Pons (tissue), 1 donor: ENCODE results near the gene NTN1.
"Not testable (repeated sequence)": the region's sequence is repeated elsewhere in the genome, so short reads cannot be mapped to it uniquely, and the experiment has no call there.

Experiments
- DNase-seq: peaks from one replicate; pipeline ENCODE4 v3.0.0-alpha.2; 2016; ENCODE audit warnings: low spot score

Gene NTN1

GRCh38 chr17:9123594-9124553, 102.6 kb downstream of the NTN1 start:
- no peak for DNase-seq

- DNase-seq: no peak
These were observed 103.2 kb downstream of the NTN1 start for GRCh38 chr17:9124554-9124935.

DNA sequence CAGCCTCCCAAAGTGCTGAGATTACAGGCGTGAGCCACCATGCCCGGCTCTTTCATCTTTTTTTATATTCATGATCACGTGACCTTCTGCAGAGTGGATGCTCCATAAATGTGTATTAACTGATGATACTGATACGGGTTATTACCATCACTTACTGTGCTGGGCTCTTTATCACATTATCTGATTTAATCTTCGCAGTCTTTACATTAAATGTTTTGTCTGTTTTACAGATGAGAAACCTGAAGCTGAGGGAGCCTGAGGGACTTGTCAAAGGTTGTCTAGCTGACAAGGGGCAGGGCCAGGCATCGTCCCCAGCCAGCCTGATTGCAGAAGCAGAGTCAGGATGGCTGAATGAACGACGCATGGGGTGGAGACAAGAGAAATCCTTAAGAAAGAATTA, 104.4 kb downstream of the NTN1 start:
- no peak for DNase-seq

DNA sequence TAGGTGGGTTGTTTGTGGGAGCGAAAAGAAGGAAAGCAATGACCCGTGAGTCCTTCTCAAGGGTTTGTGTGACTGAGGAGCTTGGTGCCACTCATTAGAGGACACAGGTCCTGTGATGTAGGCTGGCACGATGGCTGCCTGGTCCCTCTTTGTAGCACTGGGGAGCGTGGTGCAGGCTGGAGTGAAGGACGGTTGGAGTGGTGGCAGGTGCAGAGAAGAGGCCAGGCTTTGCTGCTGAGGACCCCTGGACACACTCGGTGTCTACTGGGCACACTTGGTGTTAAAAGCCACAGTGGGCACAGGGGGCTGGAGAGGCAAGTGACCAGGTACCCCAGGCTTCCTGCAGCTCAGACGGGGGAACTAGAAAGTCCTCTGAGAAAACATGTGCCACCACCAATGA, 106.0 kb downstream of the NTN1 start:
- no peak for DNase-seq

- no peak for DNase-seq
These were observed 110.1 kb downstream of the NTN1 start for GRCh38 chr17:9131371-9131770.

DNA sequence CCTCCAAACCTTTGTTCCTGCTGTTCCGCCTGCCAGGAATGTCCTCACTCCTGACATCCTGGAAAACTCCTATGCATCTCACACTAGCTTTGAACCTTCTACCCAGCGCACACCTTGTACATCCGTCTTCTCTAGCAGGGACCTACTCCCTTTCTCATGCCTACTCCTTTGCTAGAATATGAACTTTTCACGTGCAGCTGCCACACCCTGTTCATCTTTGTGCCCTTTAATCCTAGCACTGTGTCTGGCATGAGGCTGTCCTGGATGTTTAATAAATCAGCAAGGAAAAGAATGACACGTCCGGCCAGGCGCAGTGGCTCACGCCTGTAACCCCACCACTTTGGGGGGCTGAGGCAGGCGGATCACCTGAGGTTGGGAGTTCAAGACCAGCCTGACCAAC, 111.0 kb downstream of the NTN1 start:
- DNase-seq: no peak

DNA sequence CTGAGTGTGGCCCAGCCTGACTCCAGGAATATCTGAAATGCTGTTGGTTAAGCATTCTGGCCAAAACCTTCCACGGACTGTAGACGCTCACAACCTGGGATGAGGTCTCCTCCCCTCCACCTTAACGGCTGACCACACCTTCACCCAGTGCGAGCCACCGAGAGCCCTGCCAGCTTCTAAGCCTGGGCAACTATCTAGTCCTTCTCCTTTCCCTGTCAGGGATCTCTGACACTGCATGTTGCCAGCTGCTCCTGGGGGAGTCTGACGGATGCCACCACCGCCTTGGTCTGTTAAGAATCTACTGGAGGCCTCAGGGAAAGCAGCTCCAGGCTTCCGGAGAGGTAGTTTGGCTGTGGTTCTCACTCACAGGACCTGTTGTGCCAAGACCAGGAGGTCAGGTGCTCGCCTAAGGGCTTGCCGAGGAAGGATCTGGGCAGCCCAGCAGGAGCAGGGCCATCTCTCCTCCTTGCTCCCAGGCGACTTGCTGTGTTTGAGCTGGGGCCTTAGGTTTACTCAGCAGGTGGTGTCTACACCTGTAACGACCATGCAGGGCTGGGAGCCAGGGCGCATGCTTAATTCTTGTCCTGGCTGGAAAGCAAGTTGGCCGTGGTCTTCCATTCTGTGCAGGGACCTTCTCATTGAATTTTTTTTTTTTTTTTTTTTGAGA, 111.8 kb downstream of the NTN1 start:
- DNase-seq: no peak

DNA sequence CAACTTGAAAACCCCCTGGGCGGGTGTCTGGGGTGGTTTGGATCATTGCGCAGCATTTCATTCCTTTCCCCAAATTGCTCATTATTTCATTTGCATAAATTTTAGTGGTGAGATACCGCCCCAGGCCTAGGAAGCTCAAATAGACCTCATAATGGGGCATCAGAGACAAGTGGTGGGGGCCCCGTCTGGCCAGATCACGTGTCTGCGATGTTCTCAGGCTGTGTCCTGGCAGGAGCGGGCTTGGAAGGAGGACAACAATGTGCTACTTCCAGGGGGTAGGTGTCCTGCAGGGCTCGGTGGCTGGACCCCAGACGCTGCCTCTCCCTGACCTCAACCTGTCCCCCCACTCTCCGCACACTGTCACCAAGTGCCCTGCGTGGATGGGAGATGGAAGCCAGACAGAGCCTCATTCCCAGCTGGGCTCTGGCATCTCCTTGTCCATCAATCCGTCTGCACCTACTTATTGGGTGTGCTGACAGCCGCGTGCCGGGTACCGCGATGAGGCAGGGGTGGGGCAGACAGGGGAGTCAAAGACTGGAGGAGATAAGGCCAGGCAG, 116.9 kb downstream of the NTN1 start:
- no peak for DNase-seq

GRCh38 chr17:9139695-9140094, 118.4 kb downstream of the NTN1 start:
- no peak for DNase-seq

DNA sequence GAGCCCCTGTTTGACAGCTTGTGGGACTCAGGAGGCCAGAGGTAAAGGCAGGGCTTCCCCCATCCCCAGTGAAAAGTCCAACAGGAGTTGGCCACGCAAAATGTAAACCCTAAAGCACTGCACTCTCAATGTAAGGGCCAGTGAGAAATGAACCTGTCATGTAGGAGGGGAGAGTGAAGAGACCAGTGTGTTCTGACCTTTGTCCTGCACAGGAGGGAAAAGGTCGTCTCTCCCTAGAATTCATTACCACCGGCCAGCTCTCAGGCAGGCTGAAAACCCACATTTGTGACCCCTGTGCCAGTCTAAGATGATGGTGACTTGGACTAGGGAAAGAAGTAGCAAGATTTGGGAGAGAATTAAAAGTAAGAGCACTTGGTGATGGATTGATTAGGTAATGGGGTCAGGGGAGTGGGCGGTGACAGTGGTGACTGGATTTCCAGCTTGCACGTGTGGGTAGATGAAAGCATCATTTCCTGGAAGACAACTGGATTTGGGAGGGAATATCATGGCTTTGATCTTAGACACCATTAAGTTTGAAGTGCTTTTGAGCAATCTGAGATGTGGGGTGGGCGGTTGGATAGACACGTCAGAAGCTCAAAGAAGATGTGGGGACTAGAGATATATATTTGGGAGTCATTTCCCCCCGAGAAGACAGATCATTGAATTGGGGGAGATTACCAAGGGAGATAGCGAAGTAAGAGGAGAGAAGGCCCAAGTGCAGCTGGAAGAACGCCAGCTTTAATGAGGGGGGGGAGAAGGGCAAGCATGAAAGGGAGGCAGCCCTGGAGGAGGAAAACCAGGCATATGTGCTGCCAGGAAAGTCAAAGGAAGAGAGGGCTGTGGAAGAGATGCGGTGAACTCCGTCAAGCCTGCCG, 119.5 kb downstream of the NTN1 start:
- DNase-seq: no peak

- DNase-seq: no peak
These were observed 120.1 kb downstream of the NTN1 start for GRCh38 chr17:9141425-9141753.

GRCh38 chr17:9142772-9143494, 121.6 kb downstream of the NTN1 start:
- no peak for DNase-seq

DNA sequence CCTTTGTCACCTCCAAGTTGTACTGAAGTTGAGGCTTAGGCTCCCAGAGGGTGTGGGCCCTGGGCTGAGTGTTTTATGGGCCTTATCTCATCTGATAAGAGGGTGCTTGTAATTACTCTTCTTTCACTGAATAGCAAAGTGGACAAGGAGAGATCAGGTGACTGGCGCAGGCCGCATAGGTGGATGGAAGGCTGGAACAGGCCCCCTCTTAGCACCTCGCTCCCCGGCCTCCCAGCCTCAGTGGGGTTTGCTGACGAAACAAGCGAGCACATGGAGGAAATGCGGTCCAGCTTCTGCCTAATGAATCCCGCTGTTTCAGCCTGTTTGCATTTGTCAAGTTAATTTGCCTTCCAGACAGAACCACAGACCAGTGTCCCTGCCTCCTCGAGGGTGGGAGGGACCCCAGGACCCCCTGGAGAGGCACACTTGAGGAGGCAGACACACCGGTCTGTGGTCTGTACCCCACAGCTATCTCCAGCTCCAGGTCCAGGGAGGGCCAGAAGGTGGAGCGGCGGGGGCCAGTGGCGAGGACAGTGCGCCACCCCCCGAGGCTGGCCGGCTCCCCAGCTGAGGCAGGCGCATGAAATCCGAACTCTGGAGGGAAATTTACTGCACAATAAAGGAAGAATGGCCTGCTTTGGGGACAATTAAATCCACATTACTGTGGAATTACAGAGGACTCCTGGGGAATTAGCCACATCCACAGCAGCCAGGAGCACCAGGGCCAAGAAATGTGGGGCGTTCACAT, 123.4 kb downstream of the NTN1 start:
- no peak for DNase-seq

- DNase-seq: no peak
These were observed 124.8 kb downstream of the NTN1 start for GRCh38 chr17:9146064-9146463.

GRCh38 chr17:9148905-9149525, 127.7 kb downstream of the NTN1 start:
- no peak for DNase-seq

GRCh38 chr17:9150446-9151090, 129.3 kb downstream of the NTN1 start:
- DNase-seq: no peak

DNA sequence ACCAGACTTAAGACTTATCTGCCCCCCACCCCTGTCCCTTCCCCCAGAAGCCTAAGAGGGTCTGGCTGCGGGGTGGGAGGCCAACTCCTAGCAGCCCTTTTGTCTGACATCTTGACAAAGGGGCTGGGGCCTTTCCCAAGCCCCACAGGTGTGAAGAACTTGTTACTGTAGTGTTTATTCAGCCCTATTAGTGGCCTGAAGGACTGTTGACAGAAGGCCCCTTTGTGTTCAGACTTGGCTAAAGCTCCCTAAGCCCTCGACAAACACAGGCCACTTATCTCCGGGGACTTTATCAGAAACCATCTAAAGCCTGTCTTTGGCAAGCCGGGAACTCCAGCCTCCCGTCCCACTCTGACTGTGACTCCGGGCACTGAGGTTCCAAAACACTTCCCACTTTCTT, 129.8 kb downstream of the NTN1 start:
- DNase-seq: peak; percentile 60

- not testable (repeated sequence) for DNase-seq
These were observed 130.4 kb downstream of the NTN1 start for GRCh38 chr17:9151740-9152139.

DNA sequence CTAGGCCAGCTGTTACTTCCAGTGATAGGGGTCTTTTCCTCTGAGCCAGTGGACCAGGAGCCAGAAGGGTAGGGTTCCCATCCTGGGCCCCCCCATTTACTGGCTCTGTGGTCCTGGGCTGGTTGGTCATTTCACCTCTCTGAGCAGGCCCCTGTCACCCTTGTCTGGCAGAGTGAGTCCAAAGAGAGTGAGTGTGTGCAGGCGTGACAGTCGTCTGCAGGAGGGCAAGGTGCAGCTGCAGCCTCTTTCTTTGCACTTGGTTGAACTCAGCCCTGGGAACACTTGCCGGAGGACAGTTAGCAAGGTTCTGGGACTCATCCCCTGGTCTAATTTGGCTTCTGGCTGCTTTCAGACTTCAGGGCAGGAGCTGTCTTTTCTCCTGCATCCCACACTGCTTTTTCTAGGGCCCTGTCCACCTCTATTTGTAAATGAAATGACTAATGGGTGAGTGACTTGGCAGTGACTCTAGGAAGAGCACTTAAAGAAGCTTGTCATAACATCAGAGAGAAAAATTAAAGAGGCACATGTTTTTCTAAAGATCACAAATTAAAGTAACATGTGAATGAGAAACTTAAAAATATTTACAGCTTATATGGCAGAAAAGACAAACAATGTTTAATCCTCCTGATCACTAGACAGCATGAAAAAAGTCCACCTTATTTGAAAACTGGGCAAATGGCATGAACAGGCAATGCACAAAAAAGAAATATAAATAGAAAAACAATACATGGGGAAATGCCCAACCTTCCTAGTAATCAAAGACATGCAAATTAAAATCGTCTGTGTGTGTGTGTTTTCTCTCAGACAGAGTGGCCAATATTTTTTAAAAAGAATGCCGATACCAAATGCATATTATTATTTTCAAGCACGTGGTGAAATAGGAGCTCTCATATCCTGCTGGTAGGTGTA, 137.5 kb downstream of the NTN1 start:
- no peak for DNase-seq
